GM21723 (cell line): ENCODE measurements around the gene ADGRG2.

Experiments used
- ATAC-seq: cut with Tn5 transposase; IDR thresholded peaks from one replicate; pipeline ENCODE4 v1.9.1; 2021; ENCODE audit warnings: mild to moderate bottlenecking, moderate library complexity; ENCODE audit not compliant: unreplicated experiment

The ADGRG2 gene

DNA sequence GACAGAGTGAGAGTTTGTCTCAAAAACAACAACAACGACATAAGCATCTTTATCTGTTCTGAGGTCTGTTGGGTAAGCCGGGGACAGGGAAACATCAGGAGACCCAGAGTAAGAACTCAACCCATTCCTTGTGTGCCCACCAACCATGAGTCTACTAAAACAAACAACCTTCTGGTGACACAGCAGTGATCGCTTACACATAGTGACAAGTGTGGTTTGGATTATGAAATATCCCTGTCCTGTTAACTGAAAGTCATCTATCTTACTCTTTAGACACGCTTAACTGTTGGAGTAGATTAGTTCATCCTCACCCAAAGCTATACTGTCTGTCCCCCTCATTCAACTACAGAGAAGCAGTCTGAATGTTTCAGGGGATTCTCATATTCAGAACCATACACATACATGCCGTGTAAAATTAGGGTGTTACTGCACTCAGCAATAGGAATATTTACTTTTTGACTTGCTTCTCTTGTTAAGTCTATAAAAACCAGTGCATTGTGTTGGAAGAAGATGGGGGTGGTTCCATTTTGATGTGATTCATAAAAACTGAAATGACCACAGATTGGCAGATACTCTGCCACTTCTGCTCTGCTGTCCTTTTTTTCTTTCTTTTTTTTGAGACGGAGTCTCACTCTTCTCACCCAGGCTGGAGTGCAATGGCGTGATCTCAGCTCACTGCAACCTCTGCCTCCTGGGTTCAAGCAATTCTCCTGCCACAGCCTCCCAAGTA is 165.8 kb downstream of the ADGRG2 start:
- ATAC-seq = no peak

- ATAC-seq = no peak
These were observed 166.6 kb downstream of the ADGRG2 start for GRCh38 chrX:18955676-18956075.

DNA sequence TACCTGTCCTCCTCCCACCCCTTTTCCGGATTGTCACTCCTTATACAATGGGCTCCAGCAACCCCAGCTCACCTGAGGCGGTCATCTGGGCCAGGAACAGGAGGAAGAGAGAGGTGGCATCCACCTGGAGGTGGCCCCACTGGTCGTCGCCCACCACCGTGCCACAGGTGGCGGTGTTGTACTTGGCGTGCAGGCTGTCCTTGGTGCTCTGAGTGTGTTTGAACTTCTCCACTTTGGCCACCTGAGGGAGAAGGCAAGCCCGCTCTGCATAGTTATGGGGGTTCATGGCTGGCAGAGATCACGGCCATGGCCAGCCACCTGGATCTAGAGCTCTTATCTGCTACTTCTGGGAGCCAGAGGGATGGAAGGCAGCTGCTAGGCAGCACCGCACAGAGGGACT is 171.2 kb downstream of the ADGRG2 start:
- no peak for ATAC-seq

GRCh38 chrX:18949944-18950301 is 172.3 kb downstream of the ADGRG2 start:
- no peak for ATAC-seq

DNA sequence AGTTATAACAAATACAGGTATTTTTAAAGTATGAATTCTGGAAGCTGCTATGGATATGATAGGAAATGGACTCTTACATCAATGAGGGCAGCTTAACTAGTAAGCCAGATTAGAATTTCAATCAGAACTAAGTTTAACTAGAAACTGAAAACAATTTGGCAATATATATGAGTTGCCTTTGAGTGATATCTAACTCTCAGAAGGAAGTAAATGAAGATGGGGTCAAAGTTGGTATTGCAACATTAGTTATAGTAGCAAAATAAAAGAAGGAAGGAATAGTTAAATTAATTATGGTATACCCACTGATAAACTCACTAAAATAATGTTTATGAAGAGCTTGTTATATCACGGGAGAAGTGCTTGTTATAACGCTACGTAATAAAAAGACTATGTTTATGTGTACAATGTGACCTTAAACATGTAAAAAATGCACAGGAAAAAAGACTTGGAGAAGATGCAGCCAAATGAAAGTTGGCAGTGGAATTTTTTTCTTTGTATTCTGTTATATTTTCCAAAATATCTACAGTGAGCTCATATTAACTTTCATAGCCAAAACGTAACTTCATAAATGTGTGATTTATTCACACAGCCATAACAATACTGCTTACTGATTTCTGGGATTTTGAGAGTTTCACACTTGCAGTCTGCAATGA is 172.9 kb downstream of the ADGRG2 start:
- no peak for ATAC-seq

DNA sequence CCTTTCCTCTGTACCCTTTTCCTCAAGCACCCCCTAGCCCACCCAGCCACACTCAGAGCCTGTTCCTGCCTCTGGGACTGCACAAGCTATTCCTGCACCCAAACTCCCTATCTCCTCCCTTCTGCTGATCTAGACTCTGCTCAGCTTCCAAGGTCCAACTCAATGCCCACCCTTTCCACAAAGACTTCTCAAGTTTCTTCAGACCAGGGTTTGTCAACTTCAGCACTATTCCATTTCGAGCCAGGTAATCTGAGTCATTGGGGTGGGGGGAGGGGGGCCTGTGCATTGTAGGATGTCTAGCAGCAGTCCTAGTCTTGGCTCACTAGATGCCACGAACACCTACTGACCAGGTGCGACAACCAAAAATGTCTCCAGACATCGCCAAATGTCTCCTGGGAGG is 175.7 kb downstream of the ADGRG2 start:
- no peak for ATAC-seq

GRCh38 chrX:18946157-18946556 is 176.1 kb downstream of the ADGRG2 start:
- ATAC-seq = no peak

DNA sequence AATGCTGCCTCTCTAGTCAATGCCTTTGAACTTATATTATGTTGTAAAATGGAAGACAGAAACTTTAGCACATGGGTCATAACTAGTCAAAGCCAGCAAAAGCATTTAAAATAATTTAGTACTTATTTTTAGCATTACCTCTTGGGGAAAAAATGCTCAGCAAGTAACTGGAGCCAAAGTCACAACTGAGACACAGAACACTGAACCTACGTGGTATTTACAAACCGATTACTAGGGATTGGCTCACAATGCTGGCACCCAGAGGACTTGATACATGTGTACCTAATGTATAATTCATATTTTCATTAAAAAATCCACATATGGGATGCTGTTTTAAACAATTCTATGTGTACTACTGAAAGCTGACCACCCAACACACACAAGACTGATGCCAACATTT is 176.8 kb downstream of the ADGRG2 start:
- ATAC-seq = no peak

- ATAC-seq = no peak
These were observed 177.8 kb downstream of the ADGRG2 start for GRCh38 chrX:18944482-18944881.

GRCh38 chrX:18941896-18942295 is 180.4 kb downstream of the ADGRG2 start:
- no peak for ATAC-seq
